Measurements from ENCODE around the gene VPS37C.

The VPS37C gene

GRCh38 chr11:61147791-61148620, 13.2 kb downstream of the VPS37C start:
- TF ChIP-seq CTCF (IDR thresholded peaks at IDR 0.05; ENCODE audit: control insufficient read depth, insufficient read depth, low read depth, low read length, missing control alignments) = no peak
- DNase-seq (ENCODE audit: low read depth) = no peak

GRCh38 chr11:61147271-61147670, 14.0 kb downstream of the VPS37C start:
- no peak overlapping the region for H3K4me3 ChIP-seq (ENCODE audit: control insufficient read depth, low read depth, low read length)
- DNase-seq (ENCODE audit: low read depth) = no peak
- no peak for TF ChIP-seq CTCF (IDR thresholded peaks at IDR 0.05; ENCODE audit: control insufficient read depth, insufficient read depth, low read depth, low read length, missing control alignments)

More at GRCh38 chr11:61147791-61148620, 13.2 kb downstream of the VPS37C start:
- H3K4me3 ChIP-seq (ENCODE audit: control insufficient read depth, low read depth, low read length) = no peak overlapping the region

GRCh38 chr11:61146416-61146815, 14.8 kb downstream of the VPS37C start:
- DNase-seq (ENCODE audit: low read depth) = no peak
- no peak overlapping the region for H3K4me3 ChIP-seq (ENCODE audit: control insufficient read depth, low read depth, low read length)
- TF ChIP-seq CTCF (IDR thresholded peaks at IDR 0.05; ENCODE audit: control insufficient read depth, insufficient read depth, low read depth, low read length, missing control alignments) = no peak

GRCh38 chr11:61145228-61146005, 15.8 kb downstream of the VPS37C start:
- no peak overlapping the region for H3K4me3 ChIP-seq (ENCODE audit: control insufficient read depth, low read depth, low read length)
- no peak for TF ChIP-seq CTCF (IDR thresholded peaks at IDR 0.05; ENCODE audit: control insufficient read depth, insufficient read depth, low read depth, low read length, missing control alignments)
- no peak for DNase-seq (ENCODE audit: low read depth)

GRCh38 chr11:61144511-61145179, 16.6 kb downstream of the VPS37C start:
- no peak overlapping the region for H3K4me3 ChIP-seq (ENCODE audit: control insufficient read depth, low read depth, low read length)
- TF ChIP-seq CTCF (IDR thresholded peaks at IDR 0.05; ENCODE audit: control insufficient read depth, insufficient read depth, low read depth, low read length, missing control alignments) = no peak

GRCh38 chr11:61142424-61142823, 18.8 kb downstream of the VPS37C start:
- no peak for DNase-seq (ENCODE audit: low read depth)
- H3K4me3 ChIP-seq (ENCODE audit: control insufficient read depth, low read depth, low read length) = no peak overlapping the region
- no peak for TF ChIP-seq CTCF (IDR thresholded peaks at IDR 0.05; ENCODE audit: control insufficient read depth, insufficient read depth, low read depth, low read length, missing control alignments)

More at GRCh38 chr11:61144511-61145179, 16.6 kb downstream of the VPS37C start:
- DNase-seq (ENCODE audit: low read depth) = no peak

Measured in AG09309 (cell line).